ENCODE results near the gene CCL11. TPM values are rescaled to one million over a fixed set of nuclear protein-coding genes. Genes with fewer than 3 reads are reported as not detected.

CCL11 gene
- total RNA-seq, 3 donors from 2014 or later (not counting 1 experiment from before 2014, with no cell fraction given), result not detected

DNA sequence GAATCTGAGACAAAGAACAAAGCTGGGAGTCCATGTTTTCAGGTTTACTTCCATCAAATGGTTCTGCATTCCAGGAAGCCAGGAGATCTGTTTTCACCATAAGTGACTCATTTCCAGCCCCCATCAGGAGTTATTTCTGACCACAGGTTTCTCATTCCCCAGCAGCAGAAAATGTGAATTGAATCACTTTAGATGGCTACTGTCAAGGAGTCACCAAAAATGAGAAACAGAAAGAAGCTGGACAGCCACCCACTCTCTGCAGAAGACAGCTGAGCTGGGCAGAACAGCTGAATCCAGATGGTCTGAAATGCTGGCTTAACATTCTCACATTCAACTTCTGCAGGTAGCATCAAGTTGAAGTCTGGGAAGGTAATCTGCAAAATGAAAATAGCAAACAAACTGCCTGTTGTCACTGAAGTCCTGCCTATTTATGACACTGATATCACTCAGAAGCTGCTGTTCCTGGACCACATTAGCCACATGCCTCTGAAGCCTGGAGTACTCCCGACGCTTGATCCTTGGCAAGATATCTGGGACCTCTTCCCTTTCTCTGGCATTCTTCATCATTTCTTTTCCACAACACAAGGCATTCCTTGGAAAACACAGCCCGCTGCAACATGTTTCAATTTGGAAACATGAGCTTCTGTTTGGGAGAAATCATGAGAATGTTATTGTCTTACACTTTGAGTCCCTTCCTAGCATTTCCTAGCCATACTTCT lies 15.3 kb downstream of the CCL11 start:
- Histone ChIP-seq H3K4me3 (ENCODE audit: low read length) (no peak overlapping the region), H3K36me3 (ENCODE audit: control insufficient read depth, insufficient read depth, low read length) (no peaks in the 10 kb centered on the region), H3K27me3 (ENCODE audit: control insufficient read depth, insufficient read depth, low read length) (no peaks in the 10 kb centered on the region), H3K4me1 (ENCODE audit: control insufficient read depth, insufficient read depth, low read length) (no peaks in the 10 kb centered on the region), H3K9me3 (ENCODE audit: control insufficient read depth, insufficient read depth, low read length) (no peaks in the 10 kb centered on the region), H3K27ac (ENCODE audit: low read length) (no peak overlapping the region)
- intact Hi-C loops (cut with micrococcal nuclease), result no loop called here
- no peak for DNase-seq
- 97% methylated on average over 2 of the region's 3 CpGs for WGBS (ENCODE audit: insufficient coverage)
- TF ChIP-seq, protein P1, sequence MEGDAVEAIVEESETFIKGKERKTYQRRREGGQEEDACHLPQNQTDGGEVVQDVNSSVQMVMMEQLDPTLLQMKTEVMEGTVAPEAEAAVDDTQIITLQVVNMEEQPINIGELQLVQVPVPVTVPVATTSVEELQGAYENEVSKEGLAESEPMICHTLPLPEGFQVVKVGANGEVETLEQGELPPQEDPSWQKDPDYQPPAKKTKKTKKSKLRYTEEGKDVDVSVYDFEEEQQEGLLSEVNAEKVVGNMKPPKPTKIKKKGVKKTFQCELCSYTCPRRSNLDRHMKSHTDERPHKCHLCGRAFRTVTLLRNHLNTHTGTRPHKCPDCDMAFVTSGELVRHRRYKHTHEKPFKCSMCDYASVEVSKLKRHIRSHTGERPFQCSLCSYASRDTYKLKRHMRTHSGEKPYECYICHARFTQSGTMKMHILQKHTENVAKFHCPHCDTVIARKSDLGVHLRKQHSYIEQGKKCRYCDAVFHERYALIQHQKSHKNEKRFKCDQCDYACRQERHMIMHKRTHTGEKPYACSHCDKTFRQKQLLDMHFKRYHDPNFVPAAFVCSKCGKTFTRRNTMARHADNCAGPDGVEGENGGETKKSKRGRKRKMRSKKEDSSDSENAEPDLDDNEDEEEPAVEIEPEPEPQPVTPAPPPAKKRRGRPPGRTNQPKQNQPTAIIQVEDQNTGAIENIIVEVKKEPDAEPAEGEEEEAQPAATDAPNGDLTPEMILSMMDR (IDR thresholded peaks at IDR 0.05), result no peak
- ATAC-seq, result no peak
- Mint-ChIP-seq H3K36me3 (no peaks in the 10 kb centered on the region), H3K27ac (no peak overlapping the region), H3K4me1 (no peaks in the 10 kb centered on the region), H3K27me3 (ENCODE audit: low read depth in 2 of 2) (peaks cover 17 to 29% of the 10 kb centered on the region in 2 donors), H3K9me3 (no peaks in the 10 kb centered on the region), H3K4me3 (no peak overlapping the region)

DNA sequence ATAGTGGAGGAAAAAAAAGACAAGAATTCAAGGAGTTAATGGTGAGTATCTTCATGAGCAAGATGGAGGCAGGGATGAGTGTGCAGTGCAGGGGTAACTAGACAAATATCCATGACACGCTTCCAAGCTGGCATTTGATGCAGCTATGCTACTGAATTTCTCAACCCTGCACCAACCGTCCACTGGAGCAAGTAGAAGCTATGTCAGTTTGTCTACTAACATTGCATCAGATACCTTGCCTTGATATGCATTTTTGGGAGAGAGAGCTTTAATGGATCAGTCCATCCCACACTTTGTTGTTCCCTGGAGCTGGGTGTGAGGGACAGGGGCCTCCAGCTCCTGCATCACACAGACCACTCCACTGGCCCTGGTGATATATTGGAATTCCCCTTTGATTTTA lies 16.4 kb downstream of the CCL11 start:
- no peak overlapping the region for H3K27ac Mint-ChIP-seq
- no peaks in the 10 kb centered on the region for H3K27me3 ChIP-seq (ENCODE audit: control insufficient read depth, insufficient read depth, low read length)
- ATAC-seq (no peak), DNase-seq (no peak)
- H3K4me1 Mint-ChIP-seq, result no peaks in the 10 kb centered on the region
- TF ChIP-seq, protein P1 (IDR thresholded peaks at IDR 0.05), result no peak
- no peak overlapping the region for H3K27ac ChIP-seq (ENCODE audit: low read length)
- intact Hi-C loops (cut with micrococcal nuclease), result no loop called here
- H3K9me3 Mint-ChIP-seq, result no peaks in the 10 kb centered on the region
- no peaks in the 10 kb centered on the region for H3K36me3 ChIP-seq (ENCODE audit: control insufficient read depth, insufficient read depth, low read length)
- H3K4me1 ChIP-seq (ENCODE audit: control insufficient read depth, insufficient read depth, low read length), result no peaks in the 10 kb centered on the region
- H3K4me3 Mint-ChIP-seq, result no peak overlapping the region
- no peak overlapping the region for H3K4me3 ChIP-seq (ENCODE audit: low read length)
- H3K36me3 Mint-ChIP-seq, result no peaks in the 10 kb centered on the region
- WGBS (ENCODE audit: insufficient coverage), result 64% methylated on average over 2 of the region's 2 CpGs
- no peaks in the 10 kb centered on the region for H3K9me3 ChIP-seq (ENCODE audit: control insufficient read depth, insufficient read depth, low read length)
- H3K27me3 Mint-ChIP-seq (ENCODE audit: low read depth in 2 of 2), result peaks cover 19 to 29% of the 10 kb centered on the region in 2 donors

DNA sequence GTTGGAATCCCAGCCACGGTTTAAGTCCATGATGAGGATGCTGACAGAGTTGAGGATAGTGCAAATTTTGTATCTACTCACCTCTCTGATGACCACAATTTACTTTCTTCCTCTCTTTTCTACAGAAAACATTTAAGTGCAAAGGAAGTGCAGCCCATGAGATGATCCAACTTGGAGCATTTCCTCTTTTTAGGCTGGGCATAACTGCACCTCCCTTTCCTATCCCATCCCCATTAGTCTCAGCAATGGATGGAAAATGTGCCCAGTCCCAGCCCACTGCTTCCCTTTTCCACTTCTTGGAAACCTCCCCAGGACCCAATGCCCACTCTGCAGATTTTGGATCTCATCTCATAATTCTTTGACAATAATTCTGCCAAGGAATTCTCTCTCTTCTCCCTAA lies 17.1 kb downstream of the CCL11 start:
- 67% methylated on average over 1 of the region's 1 CpG for WGBS (ENCODE audit: insufficient coverage)
- H3K9me3 ChIP-seq (ENCODE audit: control insufficient read depth, insufficient read depth, low read length), result no peaks in the 10 kb centered on the region
- no peaks in the 10 kb centered on the region for H3K4me1 Mint-ChIP-seq
- ATAC-seq (no peak), DNase-seq (no peak)
- TF ChIP-seq, protein P1 (IDR thresholded peaks at IDR 0.05), result no peak
- H3K27ac ChIP-seq (ENCODE audit: low read length), result no peak overlapping the region
- H3K4me3 ChIP-seq (ENCODE audit: low read length), result no peak overlapping the region
- no peaks in the 10 kb centered on the region for H3K4me1 ChIP-seq (ENCODE audit: control insufficient read depth, insufficient read depth, low read length)
- intact Hi-C loops (cut with micrococcal nuclease), result no loop called here
- no peaks in the 10 kb centered on the region for H3K36me3 Mint-ChIP-seq
- H3K27me3 ChIP-seq (ENCODE audit: control insufficient read depth, insufficient read depth, low read length), result no peaks in the 10 kb centered on the region
- H3K4me3 Mint-ChIP-seq, result no peak overlapping the region
- no peaks in the 10 kb centered on the region for H3K9me3 Mint-ChIP-seq
- peaks cover 19 to 29% of the 10 kb centered on the region in 2 donors for H3K27me3 Mint-ChIP-seq (ENCODE audit: low read depth in 2 of 2)
- H3K27ac Mint-ChIP-seq, result no peak overlapping the region
- no peaks in the 10 kb centered on the region for H3K36me3 ChIP-seq (ENCODE audit: control insufficient read depth, insufficient read depth, low read length)

DNA sequence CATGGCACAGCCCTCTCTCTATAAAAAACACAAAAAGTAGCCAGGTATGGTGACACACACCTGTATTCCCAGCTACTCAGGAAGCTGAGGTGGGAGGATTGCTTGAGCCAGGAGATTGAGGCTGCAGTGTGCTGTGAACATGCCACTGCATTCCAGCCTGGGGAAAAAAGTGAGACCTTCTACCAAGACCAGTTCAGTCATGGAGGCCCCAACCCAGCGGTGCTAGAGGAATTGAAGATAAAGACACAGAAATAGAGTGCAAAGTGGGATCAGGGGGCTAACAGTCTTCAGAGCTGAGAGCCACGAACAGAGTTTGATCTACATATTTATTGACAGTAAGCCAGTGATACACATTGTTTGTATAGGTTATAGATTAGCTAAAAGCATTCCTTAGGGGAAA lies 18.1 kb downstream of the CCL11 start:
- Histone ChIP-seq H3K27me3 (ENCODE audit: control insufficient read depth, insufficient read depth, low read length) (no peaks in the 10 kb centered on the region), H3K36me3 (ENCODE audit: control insufficient read depth, insufficient read depth, low read length) (no peaks in the 10 kb centered on the region), H3K4me3 (ENCODE audit: low read length) (no peak overlapping the region), H3K27ac (ENCODE audit: low read length) (no peak overlapping the region), H3K9me3 (ENCODE audit: control insufficient read depth, insufficient read depth, low read length) (no peaks in the 10 kb centered on the region), H3K4me1 (ENCODE audit: control insufficient read depth, insufficient read depth, low read length) (no peaks in the 10 kb centered on the region)
- Mint-ChIP-seq H3K4me1 (no peaks in the 10 kb centered on the region), H3K27ac (no peak overlapping the region), H3K4me3 (no peak overlapping the region), H3K36me3 (no peaks in the 10 kb centered on the region), H3K9me3 (no peaks in the 10 kb centered on the region), H3K27me3 (ENCODE audit: low read depth in 2 of 2) (peaks cover 15 to 24% of the 10 kb centered on the region in 2 donors)
- no peak for DNase-seq
- TF ChIP-seq, protein P1 (IDR thresholded peaks at IDR 0.05), result no peak
- intact Hi-C loops (cut with micrococcal nuclease), result no loop called here
- no peak for ATAC-seq
- 95% methylated on average over 2 of the region's 2 CpGs for WGBS (ENCODE audit: insufficient coverage)

Measured in natural killer cell (primary cell).